Melanocyte of skin (primary cell): ENCODE results near the gene FBXO36. TPM values are rescaled to one million over a fixed set of nuclear protein-coding genes. Genes with fewer than 3 reads are reported as not detected.

Source experiments
- small RNA-seq, 2 donors: library from RNA; depleted of rRNA; stranded (forward); fragments of <200 nt; gene quantifications; one replicate each; pipeline ENCODE3, GENCODE V24; 2012
- total RNA-seq, 2 donors: library from RNA; depleted of rRNA; stranded (reverse); fragments of >200 nt; gene quantifications; 2 replicates each; pipeline ENCODE4 v1.2.3, GENCODE V29; 2012

Gene FBXO36
- total RNA-seq = 1 to 10 TPM; 3.0 to 4.1 TPM

GRCh38 chr2:229922449-229923386, at the start of gene FBXO36:
Gene FBXO36 (plus strand): TSS chr2:229922503. CDS start chr2:229922514, 11 bp downstream.

GRCh38 chr2:229921892-229922448, 333 bp upstream of the FBXO36 start, which contains the start of gene TRIP12:
Gene TRIP12 (minus strand): TSS chr2:229922009. CDS start chr2:229880079, 41,930 bp downstream.

Small RNA genes lying within 50 kb of the gene (small RNA-seq; reads per million reads assigned to genes)
- 0 reads per million in 2 donors for gene RNU6-1027P
- 0 to 0.12 reads per million in 2 donors for gene RNU6-613P
- 0 reads per million in 2 donors for gene RNU6-964P
- 0 to 0.12 reads per million in 2 donors for gene RNY4P19

Other genes starting within 250 kb of the FBXO36 start
- 10 to 100 TPM in 1 of 2 donors, under 1 TPM in 1; 0.33 to 20.3 TPM for gene DNER, start 207.9 kb upstream of the FBXO36 start, total RNA-seq
- gene TRIP12, start 494 bp upstream of the FBXO36 start, total RNA-seq = 100 to 1,000 TPM; 189 to 235 TPM
- gene SLC16A14, start 146.4 kb downstream of the FBXO36 start, total RNA-seq = under 1 TPM in 1 of 2 donors, not detected in 1; under 0.01 TPM